GM19468 (cell line): ENCODE results near the gene OR2T5.
"Not testable (repeated sequence)": the region's sequence is repeated elsewhere in the genome, so short reads cannot be mapped to it uniquely, and the experiment has no call there.

Source experiments
- ATAC-seq: cut with Tn5 transposase; IDR thresholded peaks from one replicate; pipeline ENCODE4 v1.9.1; 2021; ENCODE audit warnings: mild to moderate bottlenecking, moderate library complexity, moderate number of reproducible peaks; ENCODE audit not compliant: unreplicated experiment; ENCODE audit errors: extremely low read depth

The OR2T5 gene

GRCh38 chr1:248500305-248501035 lies 12.1 kb downstream of the OR2T5 start:
- ATAC-seq: not testable (repeated sequence)

GRCh38 chr1:248507773-248508172 lies 19.4 kb downstream of the OR2T5 start, which contains the start of gene OR2G6:
Gene OR2G6, plus strand, starts transcription at chr1:248508073. Its CDS starts 13,574 bp downstream, at chr1:248521647.
- ATAC-seq: not testable (repeated sequence)

GRCh38 chr1:248510217-248510616 lies 21.8 kb downstream of the OR2T5 start:
- ATAC-seq: not testable (repeated sequence)

- ATAC-seq: no peak
Measured at GRCh38 chr1:248521856-248522255, 33.5 kb downstream of the OR2T5 start.

- ATAC-seq: not testable (repeated sequence)
Measured at GRCh38 chr1:248537449-248537848, 49.1 kb downstream of the OR2T5 start.
